HG02885 (cell line): ENCODE measurements around the gene PXDC1.
"Not testable (repeated sequence)": the region's sequence is repeated elsewhere in the genome, so short reads cannot be mapped to it uniquely, and the experiment has no call there.

Experiments used
- ATAC-seq: cut with Tn5 transposase; IDR thresholded peaks from one replicate; pipeline ENCODE4 v1.9.1; 2021; ENCODE audit warnings: mild to moderate bottlenecking; ENCODE audit not compliant: unreplicated experiment, poor library complexity

PXDC1 gene

DNA sequence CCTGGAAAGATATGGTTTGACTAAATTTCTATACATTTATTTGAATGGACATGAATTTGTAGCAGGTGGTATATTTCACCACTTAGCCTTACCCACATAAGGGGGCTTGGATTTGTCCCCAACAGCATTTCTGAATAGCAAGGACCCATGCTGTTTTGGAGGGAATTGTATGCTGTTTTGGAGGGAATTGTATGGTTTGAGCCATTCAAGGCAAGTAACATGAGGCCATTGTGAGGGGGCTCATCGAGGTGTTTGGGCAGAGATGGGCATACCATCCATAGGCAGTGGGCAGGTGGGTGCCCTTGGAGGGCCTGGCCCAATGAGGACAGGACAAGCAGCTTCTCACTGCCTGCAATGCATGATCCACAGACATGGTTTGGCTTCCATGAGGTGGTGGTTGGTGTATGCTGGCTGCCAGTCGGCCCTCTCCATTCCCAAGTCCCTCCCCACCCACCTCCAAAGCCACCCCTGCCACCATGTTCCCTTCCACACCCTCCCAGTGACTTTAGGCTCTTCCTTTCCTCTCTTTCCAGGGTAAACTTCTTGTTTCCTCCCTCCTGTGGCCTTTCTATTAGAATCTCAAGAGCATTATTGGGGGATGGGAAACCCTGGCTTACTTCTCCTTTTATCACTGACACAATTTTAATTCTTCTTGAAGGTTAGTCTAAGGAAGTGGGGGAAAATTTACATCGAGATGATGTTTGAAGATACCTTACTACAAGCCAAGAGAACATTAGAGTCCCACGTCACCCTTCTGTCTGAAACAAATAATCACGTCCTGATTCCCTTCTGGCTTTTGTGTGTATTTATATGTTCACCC is 13.2 kb upstream of the PXDC1 start:
- ATAC-seq: no peak

GRCh38 chr6:3762852-3763251 is 11.3 kb upstream of the PXDC1 start:
- no peak for ATAC-seq

DNA sequence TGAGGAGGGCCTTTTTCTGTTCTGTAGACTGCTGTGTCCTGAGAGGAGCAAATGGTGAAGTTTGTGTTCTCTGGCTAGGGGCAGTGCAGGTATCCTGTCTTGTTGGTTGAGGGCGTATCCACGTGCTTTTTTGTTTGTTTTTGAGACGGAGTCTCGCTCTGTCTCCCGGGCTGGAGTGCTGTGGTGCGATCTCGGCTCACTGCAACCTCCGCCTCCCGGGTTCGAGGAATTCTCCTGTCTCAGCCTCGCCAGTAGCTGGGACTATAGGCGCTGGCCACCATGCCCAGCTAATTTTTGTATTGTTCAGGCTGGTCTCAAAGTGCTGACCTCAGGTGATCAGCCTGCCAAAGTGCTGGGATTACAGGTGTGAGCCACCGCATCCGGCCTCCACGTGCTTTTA is 10.8 kb upstream of the PXDC1 start:
- no peak for ATAC-seq

GRCh38 chr6:3761989-3762270 is 10.4 kb upstream of the PXDC1 start:
- no peak for ATAC-seq

GRCh38 chr6:3759646-3760232 is 8.2 kb upstream of the PXDC1 start:
- ATAC-seq: no peak

DNA sequence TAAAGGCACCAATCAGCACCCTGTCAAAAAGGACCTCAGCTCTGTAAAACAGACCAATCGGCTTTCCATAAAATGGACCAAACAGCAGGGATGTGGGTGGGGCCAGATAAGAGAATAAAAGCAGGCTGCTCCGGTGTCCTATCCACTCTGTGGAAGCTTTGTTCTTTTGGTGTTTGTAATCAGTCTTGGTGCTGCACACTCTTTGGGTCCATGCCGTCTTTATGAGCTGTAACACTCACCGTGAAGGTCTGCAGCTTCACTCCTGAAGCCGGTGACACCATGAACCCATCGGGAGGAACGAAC is 7.3 kb upstream of the PXDC1 start:
- no peak for ATAC-seq

DNA sequence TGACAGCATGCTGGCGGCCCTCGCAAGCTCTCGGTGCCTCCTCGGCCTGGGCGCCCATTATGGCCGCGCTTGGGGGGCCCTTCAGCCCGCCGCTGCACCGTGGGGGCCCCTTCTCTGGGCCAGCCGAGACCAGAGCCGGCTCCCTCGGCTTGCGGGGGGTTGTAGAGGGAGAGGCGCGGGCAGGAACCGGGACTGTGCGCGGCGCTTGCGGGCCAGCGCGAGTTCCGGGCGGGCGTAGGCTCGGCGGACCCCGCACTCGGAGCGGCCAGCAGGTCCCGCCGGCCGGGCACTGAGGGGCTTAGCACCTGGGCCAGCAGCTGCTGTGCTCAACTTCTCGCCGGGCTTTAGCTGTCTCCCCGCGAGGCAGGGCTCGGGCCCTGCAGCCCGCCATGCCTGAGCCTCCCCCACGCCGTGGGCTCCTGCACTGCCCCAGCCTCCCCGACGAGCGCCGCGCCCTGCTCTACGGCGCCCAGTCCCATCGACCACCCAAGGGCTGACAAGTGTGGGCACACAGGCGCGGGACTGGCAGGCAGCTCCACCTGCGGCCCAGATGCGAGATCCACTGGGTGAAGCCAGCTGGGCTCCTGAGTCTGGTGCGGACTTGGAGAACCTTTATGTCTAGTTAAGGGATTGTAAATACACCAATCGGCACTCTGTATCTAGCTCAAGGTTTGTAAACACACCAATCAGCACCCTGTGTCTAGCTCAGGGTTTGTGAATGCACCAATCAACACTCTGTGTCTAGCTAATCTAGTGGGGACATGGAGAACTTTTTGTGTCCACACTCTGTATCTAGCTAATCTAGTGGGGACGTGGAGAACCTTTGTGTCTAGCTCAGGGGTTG is 6.7 kb upstream of the PXDC1 start:
- not testable (repeated sequence) for ATAC-seq

GRCh38 chr6:3757241-3757641 is 5.7 kb upstream of the PXDC1 start:
- no peak for ATAC-seq

DNA sequence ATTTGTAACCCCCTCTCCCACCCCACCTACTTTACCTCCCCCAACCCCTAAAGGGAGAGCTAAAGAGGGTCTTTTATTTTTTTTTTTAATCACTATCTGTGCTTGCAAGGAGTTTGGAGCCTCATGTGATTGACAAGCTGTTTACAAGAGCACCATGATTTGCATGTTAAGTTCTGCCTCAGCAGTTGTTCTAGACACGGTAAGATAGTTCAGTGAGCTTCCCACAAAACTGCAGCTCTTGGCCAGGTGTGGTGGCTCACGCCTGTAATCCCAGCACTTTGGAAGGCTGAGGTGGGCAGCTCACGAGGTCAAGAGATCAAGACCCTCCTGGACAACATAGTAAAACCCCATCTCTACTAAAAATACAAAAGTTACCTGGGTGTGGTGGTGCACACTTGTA is 5.0 kb upstream of the PXDC1 start:
- no peak for ATAC-seq

DNA sequence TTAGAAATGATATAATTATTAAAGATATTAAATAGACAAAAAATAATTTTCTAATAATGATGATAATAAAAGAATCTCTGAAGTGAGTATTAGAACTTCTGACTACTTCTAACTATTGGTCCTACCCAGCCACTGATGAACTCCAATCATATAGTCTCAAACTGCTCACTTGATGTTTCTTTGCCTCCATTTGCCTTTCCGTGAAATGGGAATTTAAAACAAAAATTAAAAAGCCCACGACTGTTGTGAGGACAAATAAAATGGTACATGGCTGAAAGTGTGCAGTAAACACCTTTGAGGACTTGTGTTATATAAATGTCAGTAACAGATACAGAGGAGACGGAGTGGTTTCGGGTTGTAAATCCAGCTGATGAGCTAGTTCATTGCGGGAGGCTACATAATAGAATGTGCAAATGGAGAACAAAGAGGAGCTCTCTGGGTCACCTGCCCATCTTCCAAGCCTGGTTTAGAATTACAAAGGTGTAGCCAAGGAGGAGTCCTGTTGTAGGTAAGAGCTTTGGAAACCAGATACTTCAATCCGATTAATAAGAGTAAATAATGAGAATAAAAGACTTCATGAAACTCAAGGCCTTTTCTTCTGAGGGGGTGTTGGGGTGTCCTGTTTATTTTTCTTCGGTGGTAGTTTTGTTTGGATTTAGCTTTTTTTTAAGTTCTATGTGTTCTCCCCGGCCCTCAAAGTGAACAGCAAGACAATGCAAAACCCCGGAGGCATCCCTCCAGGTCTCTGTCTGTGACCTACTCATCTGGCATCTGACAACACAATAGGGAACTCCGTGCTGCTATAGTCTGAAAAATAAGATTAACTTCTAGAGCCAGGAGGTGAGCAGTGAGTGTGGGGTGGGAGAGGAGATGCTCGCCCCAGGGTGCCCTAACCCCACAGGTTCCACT is 4.4 kb upstream of the PXDC1 start:
- ATAC-seq: no peak

DNA sequence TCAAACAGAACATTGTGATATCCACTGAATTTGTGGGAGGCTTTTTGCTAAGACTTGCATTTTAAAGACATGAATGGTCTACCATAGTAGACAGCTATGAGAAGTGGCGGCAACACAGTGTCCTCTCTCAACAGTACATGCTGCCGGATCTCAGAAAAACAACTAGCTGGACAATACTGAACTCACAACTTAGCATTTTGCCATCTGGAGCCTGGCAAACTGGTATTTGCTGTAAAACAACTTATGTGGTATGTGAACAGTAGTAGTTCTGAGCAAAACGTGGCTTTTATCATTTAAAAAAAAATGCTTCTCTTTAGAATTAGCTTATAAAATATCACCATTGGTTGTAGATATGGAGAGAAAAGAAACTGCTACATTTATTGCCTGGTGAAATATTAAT is 3.3 kb upstream of the PXDC1 start:
- ATAC-seq: no peak

- not testable (repeated sequence) for ATAC-seq
Observed at GRCh38 chr6:3754032-3754725, 2.7 kb upstream of the PXDC1 start.

GRCh38 chr6:3753228-3753835 is 1.8 kb upstream of the PXDC1 start:
- ATAC-seq: no peak

GRCh38 chr6:3752531-3753227 is 1.2 kb upstream of the PXDC1 start:
- ATAC-seq: no peak

- ATAC-seq: peak; percentile 61
Observed at GRCh38 chr6:3751730-3752530, 417 bp upstream of the PXDC1 start.

GRCh38 chr6:3750317-3751076 is 1.0 kb downstream of the PXDC1 start:
- no peak for ATAC-seq

DNA sequence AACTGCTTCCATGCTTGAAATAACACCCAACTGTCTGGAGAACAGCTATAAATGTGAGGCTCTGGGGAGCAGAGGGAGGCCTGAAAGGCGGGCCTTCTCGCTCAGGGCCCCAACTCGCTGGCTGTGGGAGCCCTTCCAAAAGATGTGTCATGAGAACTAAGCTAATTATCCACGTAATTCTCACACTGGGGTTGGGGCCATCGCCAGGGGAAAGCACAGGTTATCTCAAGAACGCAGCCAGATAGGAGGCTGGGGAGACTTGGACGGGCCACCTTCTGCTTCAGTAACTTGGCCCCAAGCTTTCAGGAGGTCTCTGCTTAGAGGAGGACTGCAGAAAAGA is 1.6 kb downstream of the PXDC1 start:
- no peak for ATAC-seq
